ENCODE measurements around the gene UGT1A7. TPM values are rescaled to one million over a fixed set of nuclear protein-coding genes. Genes with fewer than 3 reads are reported as not detected.

Gene UGT1A7
- total RNA-seq, 4 donors from 2014 or later: 3.4 to 55.3 (median 18.2) TPM

- WGBS, 2 donors (ENCODE audit: low coverage in 1 of 2): 35 to 36% methylated on average over 6 to 7 of the region's 7 CpGs
- no peaks in the 10 kb centered on the region for H3K27me3 ChIP-seq
- H3K9me3 ChIP-seq: no peaks in the 10 kb centered on the region
- in situ Hi-C loops (cut with MboI; ENCODE audit: low pct_ligation_motif_present in 1 of 4, low pct_unique_long_range_greater_than_20kb in 1 of 4, low sequenced_read_pairs in 3 of 4): no loop called here
- DNase-seq: no peak
- TF ChIP-seq EP300 (IDR thresholded peaks at IDR 0.05; ENCODE audit: low read depth): no peak
- TF ChIP-seq CTCF (IDR thresholded peaks at IDR 0.05): no peak
- TF ChIP-seq POLR2AphosphoS5 (IDR thresholded peaks at IDR 0.05): no peak
- no peak for TF ChIP-seq POLR2A (IDR thresholded peaks at IDR 0.05)
- intact Hi-C loops (cut with DNase I; ENCODE audit: low total_unique reads): no loop called here
- no peaks in the 10 kb centered on the region for H3K36me3 ChIP-seq
- H3K27ac ChIP-seq: no peak overlapping the region
- no peak overlapping the region for H3K4me3 ChIP-seq
- peaks cover 0 to 22% (median 5%) of the 10 kb centered on the region in 4 donors for H3K4me1 ChIP-seq
These were observed 74.9 kb downstream of the UGT1A7 start for GRCh38 chr2:233756429-233757081.

GRCh38 chr2:233758141-233758540 lies 76.4 kb downstream of the UGT1A7 start:
- Histone ChIP-seq H3K27me3 (no peaks in the 10 kb centered on the region), H3K36me3 (no peaks in the 10 kb centered on the region), H3K4me1 (peaks cover 0 to 22% (median 5%) of the 10 kb centered on the region in 4 donors), H3K9me3 (no peaks in the 10 kb centered on the region), H3K4me3 (no peak overlapping the region), H3K27ac (no peak overlapping the region)
- intact Hi-C loops (cut with DNase I; ENCODE audit: low total_unique reads) (no loop called here), in situ Hi-C loops (cut with MboI; ENCODE audit: low pct_ligation_motif_present in 1 of 4, low pct_unique_long_range_greater_than_20kb in 1 of 4, low sequenced_read_pairs in 3 of 4) (no loop called here)
- TF ChIP-seq POLR2AphosphoS5 (IDR thresholded peaks at IDR 0.05) (no peak), EP300 (IDR thresholded peaks at IDR 0.05; ENCODE audit: low read depth) (no peak)
- no peak for DNase-seq

- Histone ChIP-seq H3K9me3 (no peaks in the 10 kb centered on the region), H3K4me1 (peaks cover 0 to 27% (median 8%) of the 10 kb centered on the region in 4 donors), H3K27me3 (no peaks in the 10 kb centered on the region), H3K36me3 (no peaks in the 10 kb centered on the region), H3K4me3 (no peak overlapping the region), H3K27ac (no peak overlapping the region)
- in situ Hi-C loops (cut with MboI; ENCODE audit: low pct_ligation_motif_present in 1 of 4, low pct_unique_long_range_greater_than_20kb in 1 of 4, low sequenced_read_pairs in 3 of 4) (no loop called here), intact Hi-C loops (cut with DNase I; ENCODE audit: low total_unique reads) (no loop called here)
- no peak for TF ChIP-seq EP300 (IDR thresholded peaks at IDR 0.05; ENCODE audit: low read depth)
- no peak for TF ChIP-seq CTCF (IDR thresholded peaks at IDR 0.05)
- TF ChIP-seq POLR2A (IDR thresholded peaks at IDR 0.05): no peak
- TF ChIP-seq POLR2AphosphoS5 (IDR thresholded peaks at IDR 0.05): no peak
- WGBS, 2 donors (ENCODE audit: low coverage in 1 of 2): 60 to 70% methylated on average over 2 of the region's 2 CpGs
- no peak for DNase-seq
These were observed 77.1 kb downstream of the UGT1A7 start for GRCh38 chr2:233758849-233759248.

GRCh38 chr2:233760043-233760442 lies 78.3 kb downstream of the UGT1A7 start, which contains the start of gene UGT1A1:
Gene UGT1A1 (plus strand): TSS chr2:233760270. CDS start chr2:233760288, 18 bp downstream.
- Histone ChIP-seq H3K27me3 (no peaks in the 10 kb centered on the region), H3K27ac (no peak within 1 kb of the TSS), H3K9me3 (no peaks in the 10 kb centered on the region), H3K4me3 (no peak within 1 kb of the TSS), H3K36me3 (no peaks in the 10 kb centered on the region), H3K4me1 (peaks cover 0 to 36% (median 9%) of the 10 kb centered on the region in 4 donors)
- 40 to 82% methylated on average over 2 to 6 of the region's 6 CpGs for WGBS, 2 donors (ENCODE audit: low coverage in 1 of 2)
- no peak for TF ChIP-seq EP300 (IDR thresholded peaks at IDR 0.05; ENCODE audit: low read depth)
- no peak for TF ChIP-seq POLR2A (IDR thresholded peaks at IDR 0.05)
- TF ChIP-seq POLR2AphosphoS5 (IDR thresholded peaks at IDR 0.05): no peak
- TF ChIP-seq CTCF (IDR thresholded peaks at IDR 0.05): no peak
- intact Hi-C loops (cut with DNase I; ENCODE audit: low total_unique reads): no loop called here
- in situ Hi-C loops (cut with MboI; ENCODE audit: low pct_ligation_motif_present in 1 of 4, low pct_unique_long_range_greater_than_20kb in 1 of 4, low sequenced_read_pairs in 3 of 4): no loop called here
- DNase-seq: no peak
